GM19099 (cell line): ENCODE data around the gene FAM221A.

Experiments
- POLR2A ChIP-seq: IDR thresholded peaks from 3 replicates; pipeline ENCODE4 v1.6.1; 2011; ENCODE audit warnings: low read depth; ENCODE audit not compliant: insufficient read length; ENCODE audit errors: extremely low read depth

FAM221A gene

GRCh38 chr7:23746629-23747028 is 66.6 kb downstream of the FAM221A start:
- no peak for TF ChIP-seq POLR2A

- no peak for TF ChIP-seq POLR2A
Observed at GRCh38 chr7:23751852-23752251, 71.9 kb downstream of the FAM221A start.
